K562 (cell line): ENCODE measurements around the gene ATMIN. TPM values are rescaled to one million over a fixed set of nuclear protein-coding genes. Genes with fewer than 3 reads are reported as not detected.

Source experiments
- ADNP ChIP-seq: fragments of 200-800 bp; sonication (Bioruptor generic); IDR thresholded peaks from 2 replicates; pipeline ENCODE4 v1.6.1; 2016; ENCODE audit warnings: missing genetic modification characterization, missing compliant biosample characterization
- BDP1 ChIP-seq: IDR thresholded peaks from 3 replicates; pipeline ENCODE4 v1.6.1; 2011; ENCODE audit not compliant: insufficient read length, insufficient read depth
- ESRRA ChIP-seq: fragments of 450-650 bp; IDR thresholded peaks from 2 replicates; pipeline ENCODE4 v1.6.1; 2014; ENCODE audit warnings: low read depth, mild to moderate bottlenecking, moderate library complexity, borderline replicate concordance
- EWSR1 ChIP-seq: fragments of 450-650 bp; IDR thresholded peaks from 2 replicates; pipeline ENCODE4 v1.6.1; 2018; ENCODE audit warnings: borderline replicate concordance, mild to moderate bottlenecking, low read depth, moderate library complexity; ENCODE audit not compliant: partially characterized antibody
- FOXA3 ChIP-seq, 2 experiments: fragments of 450-650 bp in 1 of 2; sonication (generic) in 1 of 2; formaldehyde crosslinking; IDR thresholded peaks in 1 of 2; conservative IDR thresholded peaks in 1 of 2; 2 replicates each; pipeline versions ENCODE4 v1.4.0 to v1.8.0; 2020 to 2022; ENCODE audit warnings: mild to moderate bottlenecking in 2 of 2, missing genetic modification reagents in 1 of 2
- GATAD2B ChIP-seq: fragments of 450-650 bp; IDR thresholded peaks from 2 replicates; pipeline ENCODE4 v1.6.1; 2017; ENCODE audit warnings: mild to moderate bottlenecking, borderline replicate concordance
- NCOA6 ChIP-seq: fragments of 450-650 bp; IDR thresholded peaks from 2 replicates; pipeline ENCODE4 v1.6.1; 2017; ENCODE audit warnings: mild to moderate bottlenecking
- NUFIP1 ChIP-seq: fragments of 450-650 bp; IDR thresholded peaks from 2 replicates; pipeline ENCODE4 v1.6.1; 2018; ENCODE audit not compliant: partially characterized antibody
- ZNF133 ChIP-seq: fragments of 250-450 bp; sonication (Bioruptor Pico); IDR thresholded peaks from 2 replicates; pipeline ENCODE4 v1.4.0; 2020; ENCODE audit warnings: mild to moderate bottlenecking
- ZNF511 ChIP-seq: sonication (generic); formaldehyde crosslinking; IDR thresholded peaks from 2 replicates; pipeline ENCODE4 v1.8.0; 2022; ENCODE audit warnings: mild to moderate bottlenecking, missing genetic modification reagents
- ZNF695 ChIP-seq: fragments of 450-650 bp; formaldehyde crosslinking; IDR thresholded peaks from 2 replicates; pipeline ENCODE4 v1.4.0; 2020; ENCODE audit warnings: mild to moderate bottlenecking, moderate library complexity
- polyA plus RNA-seq, 8 experiments: library from polyadenylated mRNA; depleted of rRNA in 4 of 8; stranded (reverse) in 5 of 8; unstranded in 3 of 8; fragments of >200 nt; fragmentation: Nextera tagmentation in 2 of 8; fragmentation: Illumina TruSeq in 1 of 8; extraction: Ambion mirVana in 2 of 8; extraction: Trizol in 1 of 8; gene quantifications; 2 replicates each; pipeline versions ENCODE4 v1.2.1 to v1.2.3, GENCODE V29; 2011 to 2014; ENCODE audit warnings: inconsistent platforms in 1 of 8, missing spikeins in 1 of 8
- total RNA-seq, 7 experiments: library from RNA; depleted of rRNA in 6 of 7; stranded (reverse); fragments of >200 nt in 6 of 7; fragmentation: Illumina TruSeq in 2 of 7; extraction: Trizol in 2 of 7; gene quantifications; 2 replicates each; pipeline versions ENCODE4 v1.2.1 to v1.2.3, GENCODE V29; 2011 to 2021; ENCODE audit warnings: low replicate concordance in 1 of 7
- TF ChIP-seq, protein P1 (sequence below): sonication (generic); formaldehyde crosslinking; IDR thresholded peaks from 2 replicates; pipeline ENCODE4 v1.8.0; 2023; ENCODE audit warnings: mild to moderate bottlenecking, missing genetic modification reagents
- TF ChIP-seq, protein P2 (sequence below): fragments of 450-650 bp; formaldehyde crosslinking; IDR thresholded peaks from 2 replicates; pipeline ENCODE4 v1.4.0; 2020; ENCODE audit warnings: mild to moderate bottlenecking, moderate library complexity
- TF ChIP-seq, protein P3 (sequence below): fragments of 450-650 bp; IDR thresholded peaks from 2 replicates; pipeline ENCODE4 v1.6.1; 2018; ENCODE audit not compliant: partially characterized antibody
- TF ChIP-seq, protein P4 (sequence below), 3 experiments: fragments of 200-800 bp in 1 of 3; sonication (Bioruptor generic) in 1 of 3; sonication (generic) in 1 of 3; formaldehyde crosslinking in 1 of 3; IDR thresholded peaks; 2 replicates each; pipeline versions ENCODE4 v1.6.1 to v1.8.0; 2016 to 2022; ENCODE audit warnings: mild to moderate bottlenecking in 2 of 3, missing compliant biosample characterization in 2 of 3, missing genetic modification characterization in 2 of 3, missing genetic modification reagents in 1 of 3
- TF ChIP-seq, protein P5 (sequence below): sonication (generic); formaldehyde crosslinking; IDR thresholded peaks from 2 replicates; pipeline ENCODE4 v1.8.1; 2023; ENCODE audit warnings: mild to moderate bottlenecking, missing genetic modification reagents, moderate library complexity

Gene ATMIN
- total and polyA plus RNA-seq, 9 of the 15 experiments (the other 6 are each of a cell fraction or from before 2014, with no cell fraction given): 6.7 to 40.9 (median 23.4) TPM

GRCh38 chr16:81095953-81096714 lies 60.5 kb downstream of the ATMIN start, which contains the start of gene GCSH (continued):
- TF ChIP-seq, protein P1, sequence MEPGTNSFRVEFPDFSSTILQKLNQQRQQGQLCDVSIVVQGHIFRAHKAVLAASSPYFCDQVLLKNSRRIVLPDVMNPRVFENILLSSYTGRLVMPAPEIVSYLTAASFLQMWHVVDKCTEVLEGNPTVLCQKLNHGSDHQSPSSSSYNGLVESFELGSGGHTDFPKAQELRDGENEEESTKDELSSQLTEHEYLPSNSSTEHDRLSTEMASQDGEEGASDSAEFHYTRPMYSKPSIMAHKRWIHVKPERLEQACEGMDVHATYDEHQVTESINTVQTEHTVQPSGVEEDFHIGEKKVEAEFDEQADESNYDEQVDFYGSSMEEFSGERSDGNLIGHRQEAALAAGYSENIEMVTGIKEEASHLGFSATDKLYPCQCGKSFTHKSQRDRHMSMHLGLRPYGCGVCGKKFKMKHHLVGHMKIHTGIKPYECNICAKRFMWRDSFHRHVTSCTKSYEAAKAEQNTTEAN (CRISPR knock-in tag): no peak
- TF ChIP-seq, protein P2, sequence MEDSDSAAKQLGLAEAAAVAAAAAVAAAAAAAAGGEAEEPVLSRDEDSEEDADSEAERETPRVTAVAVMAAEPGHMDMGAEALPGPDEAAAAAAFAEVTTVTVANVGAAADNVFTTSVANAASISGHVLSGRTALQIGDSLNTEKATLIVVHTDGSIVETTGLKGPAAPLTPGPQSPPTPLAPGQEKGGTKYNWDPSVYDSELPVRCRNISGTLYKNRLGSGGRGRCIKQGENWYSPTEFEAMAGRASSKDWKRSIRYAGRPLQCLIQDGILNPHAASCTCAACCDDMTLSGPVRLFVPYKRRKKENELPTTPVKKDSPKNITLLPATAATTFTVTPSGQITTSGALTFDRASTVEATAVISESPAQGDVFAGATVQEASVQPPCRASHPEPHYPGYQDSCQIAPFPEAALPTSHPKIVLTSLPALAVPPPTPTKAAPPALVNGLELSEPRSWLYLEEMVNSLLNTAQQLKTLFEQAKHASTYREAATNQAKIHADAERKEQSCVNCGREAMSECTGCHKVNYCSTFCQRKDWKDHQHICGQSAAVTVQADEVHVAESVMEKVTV (CRISPR knock-in tag): no peak
- TF ChIP-seq, protein P3, sequence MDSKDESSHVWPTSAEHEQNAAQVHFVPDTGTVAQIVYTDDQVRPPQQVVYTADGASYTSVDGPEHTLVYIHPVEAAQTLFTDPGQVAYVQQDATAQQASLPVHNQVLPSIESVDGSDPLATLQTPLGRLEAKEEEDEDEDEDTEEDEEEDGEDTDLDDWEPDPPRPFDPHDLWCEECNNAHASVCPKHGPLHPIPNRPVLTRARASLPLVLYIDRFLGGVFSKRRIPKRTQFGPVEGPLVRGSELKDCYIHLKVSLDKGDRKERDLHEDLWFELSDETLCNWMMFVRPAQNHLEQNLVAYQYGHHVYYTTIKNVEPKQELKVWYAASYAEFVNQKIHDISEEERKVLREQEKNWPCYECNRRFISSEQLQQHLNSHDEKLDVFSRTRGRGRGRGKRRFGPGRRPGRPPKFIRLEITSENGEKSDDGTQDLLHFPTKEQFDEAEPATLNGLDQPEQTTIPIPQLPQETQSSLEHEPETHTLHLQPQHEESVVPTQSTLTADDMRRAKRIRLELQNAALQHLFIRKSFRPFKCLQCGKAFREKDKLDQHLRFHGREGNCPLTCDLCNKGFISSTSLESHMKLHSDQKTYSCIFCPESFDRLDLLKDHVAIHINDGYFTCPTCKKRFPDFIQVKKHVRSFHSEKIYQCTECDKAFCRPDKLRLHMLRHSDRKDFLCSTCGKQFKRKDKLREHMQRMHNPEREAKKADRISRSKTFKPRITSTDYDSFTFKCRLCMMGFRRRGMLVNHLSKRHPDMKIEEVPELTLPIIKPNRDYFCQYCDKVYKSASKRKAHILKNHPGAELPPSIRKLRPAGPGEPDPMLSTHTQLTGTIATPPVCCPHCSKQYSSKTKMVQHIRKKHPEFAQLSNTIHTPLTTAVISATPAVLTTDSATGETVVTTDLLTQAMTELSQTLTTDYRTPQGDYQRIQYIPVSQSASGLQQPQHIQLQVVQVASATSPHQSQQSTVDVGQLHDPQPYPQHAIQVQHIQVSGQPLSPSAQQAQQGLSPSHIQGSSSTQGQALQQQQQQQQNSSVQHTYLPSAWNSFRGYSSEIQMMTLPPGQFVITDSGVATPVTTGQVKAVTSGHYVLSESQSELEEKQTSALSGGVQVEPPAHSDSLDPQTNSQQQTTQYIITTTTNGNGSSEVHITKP: no peak
- TF ChIP-seq ADNP (no peak), GATAD2B (peak; percentile 35; the same call in 1 of the 2 replicates), ESRRA (peak; percentile 24; the same call in 1 of the 2 replicates), NUFIP1 (no peak), EWSR1 (no peak), FOXA3 (CRISPR knock-in tag; conservative IDR thresholded peaks at IDR 0.05 in 1 of 2, IDR thresholded peaks at IDR 0.05 in 1 of 2) (peak in 1 of 2 experiments; percentile 39; a peak in 1 of 4 replicates), ZNF695 (CRISPR knock-in tag) (no peak), BDP1 (no peak), ZNF511 (peak; percentile 70; the same call in 1 of the 2 replicates), NCOA6 (no peak), ZNF133 (CRISPR knock-in tag) (no peak)
- TF ChIP-seq, protein P4, sequence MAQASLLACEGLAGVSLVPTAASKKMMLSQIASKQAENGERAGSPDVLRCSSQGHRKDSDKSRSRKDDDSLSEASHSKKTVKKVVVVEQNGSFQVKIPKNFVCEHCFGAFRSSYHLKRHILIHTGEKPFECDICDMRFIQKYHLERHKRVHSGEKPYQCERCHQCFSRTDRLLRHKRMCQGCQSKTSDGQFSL (CRISPR knock-in tag; IDR thresholded peaks at IDR 0.05): 0 out of 2 replicates have a peak, but pooled peaks have one; percentile 72
- TF ChIP-seq, protein P4 (tag; IDR thresholded peaks at IDR 0.05): no peak; a peak in 1 of 4 replicates
- TF ChIP-seq, protein P5, sequence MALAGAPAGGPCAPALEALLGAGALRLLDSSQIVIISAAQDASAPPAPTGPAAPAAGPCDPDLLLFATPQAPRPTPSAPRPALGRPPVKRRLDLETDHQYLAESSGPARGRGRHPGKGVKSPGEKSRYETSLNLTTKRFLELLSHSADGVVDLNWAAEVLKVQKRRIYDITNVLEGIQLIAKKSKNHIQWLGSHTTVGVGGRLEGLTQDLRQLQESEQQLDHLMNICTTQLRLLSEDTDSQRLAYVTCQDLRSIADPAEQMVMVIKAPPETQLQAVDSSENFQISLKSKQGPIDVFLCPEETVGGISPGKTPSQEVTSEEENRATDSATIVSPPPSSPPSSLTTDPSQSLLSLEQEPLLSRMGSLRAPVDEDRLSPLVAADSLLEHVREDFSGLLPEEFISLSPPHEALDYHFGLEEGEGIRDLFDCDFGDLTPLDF (CRISPR knock-in tag): peak; percentile 71; the same call in 1 of the 2 replicates
